Stimulated activated CD8-positive, alpha-beta memory T cell treated with anti-CD3 and anti-CD28 coated beads, Interleukin-2, amount 100 ng/mL, for 1 hour (primary cell): Measurements from ENCODE around the gene ANXA9.

Experiments
- DNase-seq, 2 donors: peaks; one replicate each; pipeline ENCODE4 v3.0.0-alpha.2; 2020; ENCODE audit warnings: low read depth in 2 of 2

Gene ANXA9

DNA sequence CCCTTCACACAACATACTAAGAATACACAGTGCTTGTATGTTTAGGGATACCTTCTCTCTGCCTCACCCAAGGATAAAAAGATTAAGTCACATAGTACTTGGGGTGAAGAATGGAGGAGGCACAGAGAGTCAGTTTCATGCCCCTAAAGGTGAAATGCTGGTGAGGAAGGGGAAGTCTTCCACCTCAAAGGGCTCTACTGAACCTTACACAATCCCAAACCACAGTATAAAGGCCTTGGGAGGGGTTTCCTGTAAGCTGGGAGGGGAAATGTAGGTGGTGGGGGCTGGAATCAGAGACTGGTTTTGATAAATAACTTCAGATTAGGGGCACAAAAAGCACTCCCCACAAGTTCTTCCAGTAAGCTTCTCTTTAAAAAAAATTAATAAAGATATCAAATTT lies 21.1 kb downstream of the ANXA9 start:
- no peak for DNase-seq

DNA sequence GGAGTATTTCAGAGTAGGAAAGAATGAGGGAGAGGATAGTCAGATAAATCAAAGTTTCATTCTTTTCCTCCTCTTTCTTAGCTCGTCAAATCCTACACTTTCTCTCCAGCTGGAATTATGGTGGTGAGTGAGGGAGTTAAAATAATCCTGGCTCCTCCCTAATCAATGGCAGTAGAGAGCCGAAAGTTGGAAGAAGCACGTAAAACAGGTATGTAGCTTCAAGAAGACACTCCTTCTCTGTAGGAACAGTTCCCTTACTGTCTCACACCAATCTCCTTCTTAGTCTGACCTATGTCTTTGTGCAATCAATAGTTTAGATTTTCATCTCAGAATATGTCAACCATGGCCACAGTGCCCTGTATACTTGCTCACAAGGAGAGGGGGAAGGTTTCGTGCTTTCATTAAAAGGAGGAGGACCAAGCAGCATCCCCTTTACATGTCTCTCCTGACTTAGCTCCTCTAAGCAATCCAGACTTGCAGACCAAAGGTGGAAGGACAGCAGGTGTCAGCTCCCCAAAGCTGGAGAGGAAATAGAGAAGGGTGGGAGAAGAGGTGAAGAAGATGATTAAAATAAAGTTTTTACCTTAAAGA lies 23.7 kb downstream of the ANXA9 start:
- no peak for DNase-seq

DNA sequence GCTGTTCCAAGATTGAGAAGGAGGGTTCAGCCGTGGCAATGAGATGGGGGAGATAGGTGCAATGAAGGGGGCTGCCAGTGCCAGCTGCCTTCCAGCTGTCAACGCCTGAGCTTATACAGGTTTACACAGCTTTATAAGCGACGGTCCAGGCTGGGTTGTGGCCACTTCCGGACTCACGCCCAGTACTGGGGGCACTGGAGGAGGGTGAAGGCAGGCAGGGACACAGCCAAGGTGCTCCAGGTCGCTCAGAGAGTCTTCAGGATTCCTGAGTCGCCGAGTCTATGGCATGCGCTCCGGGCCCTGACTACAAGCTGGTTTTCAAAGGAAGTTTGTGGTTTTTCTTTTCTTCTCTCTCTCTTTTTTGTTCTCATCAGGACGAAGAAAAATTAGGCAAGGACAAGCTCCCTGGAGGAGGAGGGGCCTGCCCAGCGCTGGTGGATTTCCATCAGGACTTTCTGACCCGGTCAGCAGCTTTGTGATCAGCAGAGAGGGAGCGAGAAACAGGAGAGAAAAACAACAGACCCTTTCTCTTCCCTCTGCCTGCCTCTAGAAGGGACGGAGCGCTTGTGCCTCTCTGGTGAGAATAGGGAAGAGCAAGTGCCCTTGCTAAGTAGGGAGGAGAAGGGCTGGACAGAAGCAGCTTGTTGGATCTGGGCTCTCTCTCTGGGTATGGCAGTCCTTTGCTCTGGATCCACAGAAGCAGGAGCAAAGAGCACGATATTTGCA lies 24.4 kb downstream of the ANXA9 start, which contains the start of gene MINDY1:
Gene MINDY1, minus strand, starts transcription at position 576 of the 726 bp plus-strand sequence. CDS start 4,285 bp downstream, outside the sequence.
- no peak for DNase-seq

DNA sequence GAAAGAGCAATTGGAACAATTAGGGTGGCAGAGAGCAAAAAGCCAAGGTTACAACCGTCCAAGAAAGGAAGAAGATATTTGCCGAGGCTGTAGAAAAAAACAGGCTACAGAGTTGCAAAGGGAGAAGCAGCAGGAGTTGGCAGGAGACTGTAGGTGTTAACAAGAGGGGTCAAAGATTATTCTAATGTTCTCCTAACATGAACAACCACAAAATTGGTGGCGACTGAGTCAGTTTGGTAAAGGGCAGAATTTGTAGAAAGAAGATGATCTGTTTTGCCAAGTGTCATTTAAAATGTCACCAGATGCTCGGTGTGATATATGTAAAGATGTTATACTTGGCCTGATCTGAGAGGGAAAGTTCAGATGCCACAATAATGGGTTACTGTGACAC lies 25.8 kb downstream of the ANXA9 start:
- DNase-seq: no peak

DNA sequence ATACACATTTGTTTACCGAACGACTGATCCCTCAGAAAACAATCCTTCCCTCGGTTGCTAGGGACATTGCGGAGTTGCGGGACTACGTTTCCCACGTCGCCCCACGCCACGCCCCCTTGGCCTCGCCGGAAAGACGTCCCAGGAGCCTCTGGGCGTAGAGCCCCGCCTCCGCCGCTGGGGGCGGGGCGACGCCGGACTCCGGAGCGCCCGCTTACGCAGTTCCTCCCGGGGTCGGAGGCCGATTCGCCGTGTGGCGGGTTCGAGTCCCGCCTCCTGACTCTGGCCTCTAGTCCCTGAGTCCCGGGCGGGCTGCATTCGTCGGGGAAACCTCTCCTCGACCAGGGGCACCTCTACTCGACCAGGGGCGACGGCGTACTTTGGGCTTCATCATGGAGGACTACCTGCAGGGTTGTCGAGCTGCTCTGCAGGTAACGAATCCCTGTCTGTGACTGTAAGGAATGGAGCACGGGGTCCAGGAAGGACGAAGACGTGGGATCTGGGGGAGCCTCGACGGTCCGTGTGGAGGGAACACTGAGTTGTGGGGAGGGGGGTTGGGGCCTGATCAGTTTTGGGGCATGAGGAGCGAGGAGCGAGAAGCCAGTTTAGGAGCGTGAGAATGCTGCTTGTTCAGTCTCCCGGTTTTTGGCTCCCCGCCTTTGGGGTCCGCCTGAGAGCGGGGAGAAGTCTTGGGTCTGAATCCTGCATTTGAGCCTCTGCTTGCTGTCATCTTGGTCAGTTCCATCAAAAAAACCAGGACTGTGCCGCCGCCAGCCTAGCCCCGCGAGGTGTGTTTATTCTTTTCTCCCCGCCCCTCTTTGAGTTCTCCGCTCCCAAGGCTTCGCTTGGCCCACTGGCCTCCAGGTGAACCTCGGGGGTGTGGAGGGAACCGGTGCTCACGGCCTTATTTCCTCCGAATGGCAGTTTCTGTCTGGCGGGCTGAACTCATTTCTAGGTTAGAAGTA lies 26.4 kb downstream of the ANXA9 start, which contains the start of gene PRUNE1:
Gene PRUNE1, plus strand, starts transcription at position 206 of the 962 bp plus-strand sequence. Its CDS starts 184 bp downstream, at position 390.
- peak; percentile 92 to 96 for DNase-seq

DNA sequence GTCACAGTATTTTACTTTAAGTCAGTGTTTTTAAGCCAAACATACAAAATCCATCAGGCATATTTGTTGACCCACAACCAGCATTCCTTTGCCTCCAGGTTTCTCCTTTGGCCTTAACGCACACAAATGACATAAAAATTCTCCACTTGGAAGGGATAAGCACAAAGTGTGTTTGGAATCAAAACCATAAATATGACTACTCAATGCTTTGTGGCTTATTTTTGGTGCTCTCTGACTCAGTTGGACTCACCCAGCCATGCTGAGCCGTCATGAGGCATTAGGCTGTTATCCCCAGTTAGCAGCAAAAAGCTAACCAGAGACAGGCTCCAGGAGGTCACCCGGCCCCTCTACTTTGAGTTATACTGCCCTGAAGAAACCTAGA lies 27.1 kb downstream of the ANXA9 start:
- no peak for DNase-seq

DNA sequence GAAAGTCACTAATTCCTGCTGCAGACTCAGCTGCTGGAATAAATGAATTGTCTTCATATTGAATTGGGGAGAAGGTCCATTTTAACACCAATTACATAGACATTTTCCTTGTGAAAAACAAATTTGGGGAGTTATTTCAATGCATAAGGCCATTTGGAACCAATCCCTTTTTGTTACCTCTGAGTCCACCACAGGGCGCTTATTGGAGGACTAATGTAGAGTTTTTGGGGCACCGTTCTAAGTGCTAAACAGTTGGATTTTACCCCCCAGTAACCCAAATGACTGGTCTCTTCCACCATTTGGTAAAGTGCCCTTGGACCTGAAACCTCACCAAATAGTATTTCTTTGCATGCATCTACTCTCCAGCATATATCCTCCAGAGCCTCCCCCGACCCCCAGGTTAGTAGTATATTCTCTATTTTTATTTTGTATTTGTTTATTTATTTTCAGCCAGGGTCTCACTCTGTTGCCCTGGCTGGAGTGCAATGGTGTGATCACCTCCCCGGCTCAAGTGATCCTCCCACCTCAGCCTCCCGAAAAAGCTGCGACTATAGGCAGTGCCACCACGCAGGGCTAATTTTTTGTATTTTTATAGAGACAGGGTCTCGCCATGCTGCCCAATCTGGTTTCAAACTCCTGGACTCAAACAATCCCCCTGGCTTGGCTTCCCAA lies 27.7 kb downstream of the ANXA9 start:
- DNase-seq: no peak

DNA sequence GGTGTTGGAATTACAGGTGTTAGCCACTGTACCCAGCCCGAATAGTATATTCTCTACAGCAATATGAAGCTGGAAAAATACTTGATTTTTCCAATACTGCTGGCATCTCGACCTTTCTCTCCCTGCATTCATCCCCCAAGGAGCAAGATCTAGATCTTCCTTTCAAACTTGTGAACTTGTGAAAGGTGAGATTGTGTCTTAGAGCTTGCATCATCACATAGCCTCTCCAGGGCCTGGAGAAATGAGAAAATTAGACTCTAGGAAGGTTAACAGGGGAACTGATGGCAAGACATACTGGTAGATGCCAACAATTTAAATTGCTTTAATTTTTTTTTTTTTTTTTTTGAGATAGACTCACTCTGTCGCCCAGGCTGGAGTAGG lies 28.2 kb downstream of the ANXA9 start:
- no peak for DNase-seq

DNA sequence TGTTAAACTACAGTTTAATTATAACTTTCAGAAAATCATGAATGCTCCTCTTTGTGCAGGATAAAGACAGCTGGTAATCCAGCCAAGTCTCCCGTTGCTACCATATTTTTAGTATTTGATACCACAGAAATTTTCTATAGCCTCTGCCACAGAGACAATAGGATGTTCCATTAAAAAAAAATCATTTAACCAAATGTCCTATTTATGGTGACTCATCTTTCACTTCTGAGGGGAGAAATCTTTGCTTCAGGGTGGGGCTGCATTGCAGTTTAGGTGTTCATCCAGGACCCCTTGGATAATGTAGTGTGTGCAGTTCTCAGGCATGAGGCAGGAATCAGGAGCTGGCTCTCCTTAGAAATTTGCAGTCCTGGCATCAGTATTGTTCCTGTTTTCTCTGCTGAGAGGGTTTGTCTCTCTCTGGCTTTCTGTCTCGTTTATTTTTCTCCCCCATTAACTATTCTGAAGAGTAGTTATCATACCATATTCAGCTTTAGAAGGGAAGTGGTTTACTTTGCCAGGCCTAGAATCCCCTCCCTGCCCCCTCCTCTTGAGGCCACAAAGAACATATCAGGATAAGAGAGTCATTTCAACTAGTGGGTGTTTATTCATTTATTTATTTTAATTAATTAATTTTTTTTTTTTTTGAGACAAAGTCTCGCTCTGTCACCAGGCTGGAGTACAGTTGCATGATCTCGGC lies 29.2 kb downstream of the ANXA9 start:
- no peak for DNase-seq

DNA sequence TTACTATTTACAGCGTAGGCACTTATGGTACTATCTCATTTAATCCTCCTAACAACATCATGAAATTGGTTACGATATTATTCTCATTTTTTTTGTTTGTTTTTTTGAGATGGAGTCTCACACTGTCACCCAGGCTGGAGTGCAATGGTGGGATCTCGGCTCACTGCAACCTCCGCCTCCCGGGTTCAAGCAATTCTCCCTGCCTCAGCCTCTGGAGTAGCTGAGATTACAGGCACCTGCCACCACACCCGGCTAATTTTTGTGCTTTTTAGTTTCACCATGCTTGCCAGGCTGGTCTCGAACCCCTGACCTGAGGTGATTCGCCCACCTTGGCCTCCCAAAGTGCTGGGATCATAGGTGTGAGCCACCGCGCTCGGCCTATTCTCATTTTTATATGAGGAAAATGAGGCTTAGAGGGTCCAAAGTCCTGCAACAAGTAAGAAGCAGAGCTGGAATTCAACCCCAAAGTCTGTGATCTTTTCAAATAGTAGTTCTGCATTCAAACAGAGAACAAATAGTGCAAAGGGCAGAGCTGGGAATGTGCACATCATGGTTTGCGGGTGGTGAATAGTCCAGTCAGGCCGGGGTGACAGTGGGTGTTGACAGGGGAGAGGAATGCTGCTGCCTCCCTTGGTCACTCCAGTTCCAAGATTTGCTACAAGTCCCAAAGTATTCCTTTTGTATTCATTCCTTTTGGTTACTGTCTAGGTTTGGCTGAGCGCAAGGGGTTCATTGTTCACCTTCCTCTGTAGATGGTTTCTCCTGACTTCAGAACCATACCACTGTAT lies 30.8 kb downstream of the ANXA9 start:
- DNase-seq: no peak

DNA sequence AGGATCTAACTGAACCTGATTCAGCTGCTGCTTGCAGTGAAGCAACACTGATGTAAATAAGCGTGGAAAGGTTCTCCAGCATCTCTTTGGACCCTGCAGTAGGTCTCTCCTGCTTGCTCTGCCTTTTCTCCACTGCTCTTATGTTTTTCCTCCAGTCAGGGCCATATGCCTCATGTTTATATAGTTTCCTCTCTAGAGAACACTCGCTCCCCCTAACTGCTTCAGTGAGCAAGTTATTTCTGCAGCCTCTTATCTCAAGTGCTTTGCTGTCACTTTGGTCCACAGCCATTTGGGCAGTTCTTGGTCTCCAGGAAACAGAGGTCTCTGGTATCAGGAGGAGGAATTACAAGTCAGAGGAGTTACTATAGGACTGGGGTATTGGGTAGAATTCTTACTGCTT lies 31.4 kb downstream of the ANXA9 start:
- DNase-seq: no peak

DNA sequence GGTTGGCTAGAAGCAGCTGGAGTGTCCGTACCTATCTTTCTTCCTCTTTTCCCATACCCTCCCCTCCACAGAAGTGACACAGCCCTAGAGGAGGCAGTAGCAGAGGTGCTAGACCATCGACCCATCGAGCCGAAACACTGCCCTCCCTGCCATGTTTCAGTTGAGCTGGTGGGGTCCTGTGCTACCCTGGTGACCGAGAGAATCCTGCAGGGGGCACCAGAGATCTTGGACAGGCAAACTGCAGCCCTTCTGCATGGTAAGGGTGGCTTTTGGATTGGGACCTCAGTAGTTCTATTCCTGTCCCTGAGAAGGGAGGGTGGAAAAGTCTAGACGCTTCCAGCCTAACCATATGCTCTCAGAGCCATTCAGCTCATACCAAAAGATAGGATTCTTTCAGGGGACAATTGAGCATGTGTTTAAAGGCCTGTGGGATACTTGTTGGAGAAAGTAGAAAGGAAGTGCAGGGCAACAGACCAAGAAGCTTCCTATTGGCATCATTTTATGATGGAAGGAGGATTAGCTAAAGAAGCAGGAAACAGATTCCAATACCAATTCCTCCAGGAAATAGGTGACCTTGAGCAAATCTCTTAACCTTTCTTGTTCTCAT lies 42.6 kb downstream of the ANXA9 start:
- peak; percentile 73 to 77 for DNase-seq

DNA sequence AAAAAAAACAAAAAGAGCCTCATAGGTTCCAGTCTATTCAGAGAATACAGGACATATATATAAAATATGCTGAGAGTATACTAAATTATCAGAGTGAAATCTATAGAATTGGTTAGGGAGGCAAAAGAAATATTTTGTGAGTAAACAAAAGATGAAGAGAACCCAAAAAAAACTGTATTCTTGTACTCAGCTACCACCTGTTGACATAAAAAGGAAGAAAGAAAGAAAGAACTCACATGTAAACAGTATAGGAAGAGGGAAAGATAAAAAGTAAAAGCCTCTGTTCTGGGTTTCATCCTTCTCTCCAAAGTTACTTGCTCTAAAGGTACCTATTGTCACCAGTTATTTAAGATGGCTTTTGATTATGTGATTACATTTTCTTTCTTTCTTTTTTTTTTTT lies 44.4 kb downstream of the ANXA9 start:
- no peak for DNase-seq

DNA sequence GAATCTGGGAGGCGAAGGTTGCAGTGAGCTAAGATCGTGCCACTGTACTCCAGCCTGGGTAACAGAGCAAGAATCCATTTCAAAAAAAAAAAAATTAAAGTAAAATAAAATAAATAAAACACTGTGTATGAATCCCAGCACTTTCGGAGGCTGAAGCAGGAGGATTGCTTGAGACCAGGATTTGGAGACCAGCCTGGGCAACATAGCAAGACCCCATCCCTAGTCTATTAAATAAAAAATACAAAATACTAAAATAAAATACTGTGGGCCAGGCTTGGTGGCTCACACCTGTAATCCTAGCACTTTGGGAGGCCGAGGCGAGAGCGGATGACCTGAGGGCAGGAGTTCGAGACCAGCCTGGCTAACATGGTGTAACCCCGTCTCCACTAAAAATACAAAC lies 50.1 kb downstream of the ANXA9 start:
- DNase-seq: no peak

DNA sequence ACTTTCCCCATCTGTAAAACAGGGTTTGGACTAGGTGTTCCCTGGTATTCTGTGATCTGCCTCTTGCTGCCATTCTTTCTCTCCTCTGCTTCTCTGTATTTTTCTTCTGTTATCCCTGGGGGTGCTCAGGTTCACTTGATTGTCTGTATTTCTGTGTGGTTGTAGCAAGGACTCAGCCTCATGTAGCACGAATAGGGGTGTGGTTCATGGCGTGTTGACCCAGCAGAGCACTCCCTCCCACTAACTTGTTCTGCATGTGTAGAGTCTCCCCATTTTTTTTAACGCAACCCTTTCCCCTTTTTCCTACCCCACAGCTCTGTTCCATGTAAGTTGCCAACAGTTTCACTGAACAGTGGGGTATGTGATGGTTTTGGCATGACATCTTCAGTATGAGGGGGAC lies 53.1 kb downstream of the ANXA9 start:
- DNase-seq: no peak

DNA sequence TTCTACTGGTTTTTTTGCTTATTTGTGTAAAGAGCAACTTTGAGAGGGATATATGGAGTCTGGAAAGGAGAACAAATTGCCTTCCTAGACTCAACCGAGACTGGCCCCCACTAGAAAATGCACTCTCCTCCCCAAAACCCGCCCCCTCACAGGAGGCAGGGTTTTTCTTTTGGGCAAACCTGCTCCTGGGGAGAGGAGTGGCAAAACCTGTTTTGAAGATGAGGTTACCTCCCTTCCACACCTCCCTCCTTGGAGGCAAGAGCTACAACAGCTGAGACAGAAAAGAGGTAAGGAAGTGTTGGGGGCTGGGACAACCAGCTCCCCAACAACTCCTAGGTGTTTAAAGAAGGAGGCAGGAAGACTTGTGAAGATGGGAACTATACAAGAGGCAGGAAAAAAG lies 54.3 kb downstream of the ANXA9 start, which contains the start of gene BNIPL:
Gene BNIPL, plus strand, starts transcription at position 231 of the 400 bp plus-strand sequence. Its CDS starts 140 bp downstream, at position 371.
- no peak for DNase-seq

DNA sequence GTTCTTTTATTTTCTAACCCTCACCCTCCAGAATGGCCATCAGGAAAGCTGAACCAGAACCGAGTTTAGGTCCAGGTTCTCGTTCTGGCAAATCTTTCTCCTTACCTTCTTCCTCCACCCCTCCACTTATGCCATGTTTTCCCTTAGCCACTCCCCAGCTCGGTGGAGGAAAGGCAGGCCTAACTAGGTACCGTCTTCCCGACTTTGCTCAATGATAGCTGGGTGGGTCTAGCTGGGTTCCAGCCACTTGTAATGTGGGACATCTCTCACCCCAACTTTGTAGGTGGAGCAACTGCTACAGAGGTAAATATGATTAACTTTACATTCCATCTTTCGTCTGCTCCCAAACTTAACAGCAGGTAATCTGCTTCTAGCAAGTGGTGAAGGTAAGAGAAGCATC lies 54.9 kb downstream of the ANXA9 start:
- DNase-seq: no peak

DNA sequence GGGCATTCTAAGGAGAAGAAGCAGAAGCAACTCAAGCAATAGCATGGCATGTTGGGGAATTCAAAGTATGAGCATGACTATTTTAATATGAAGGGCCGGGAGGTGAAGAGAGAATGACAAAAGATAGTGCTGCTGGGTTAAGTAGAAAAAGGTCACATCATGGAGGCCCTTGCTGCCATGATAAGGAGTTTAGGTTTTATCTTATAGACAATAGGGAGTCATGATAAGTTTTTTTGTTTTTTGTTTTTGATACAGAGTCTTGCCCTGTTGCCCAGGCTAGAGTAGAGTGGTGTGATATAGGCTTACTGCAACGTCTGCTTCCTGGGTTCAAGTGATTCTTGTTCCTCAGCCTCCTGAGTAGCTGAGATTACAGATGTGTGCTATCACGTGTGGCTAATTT lies 57.4 kb downstream of the ANXA9 start:
- no peak for DNase-seq

DNA sequence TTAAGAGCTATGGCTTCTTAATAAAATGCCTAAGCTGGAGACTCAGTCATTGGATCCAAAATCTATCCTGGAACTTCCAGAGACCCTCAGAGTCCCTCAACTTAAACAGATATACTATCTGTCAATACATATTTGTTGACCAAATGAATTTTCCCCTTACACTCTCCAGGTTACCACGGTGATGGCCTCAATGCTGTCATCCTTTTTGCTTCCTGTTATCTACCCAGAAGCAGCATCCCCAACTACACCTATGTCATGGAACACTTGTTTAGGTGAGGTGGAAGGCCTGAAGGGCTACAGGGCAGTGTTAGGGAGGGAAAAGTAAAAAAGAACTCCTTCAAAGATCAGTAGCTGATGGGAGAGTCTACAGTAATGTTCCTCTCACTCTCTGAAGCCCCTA lies 61.1 kb downstream of the ANXA9 start:
- no peak for DNase-seq
